ENCODE results near the gene CHERP. TPM values are rescaled to one million over a fixed set of nuclear protein-coding genes. Genes with fewer than 3 reads are reported as not detected.
A peak's percentile ranks its signal among the peaks of the same experiment; 100 is the strongest.

The CHERP gene
- total RNA-seq, 4 donors from 2014 or later = 8.1 to 15.5 (median 11.7) TPM

DNA sequence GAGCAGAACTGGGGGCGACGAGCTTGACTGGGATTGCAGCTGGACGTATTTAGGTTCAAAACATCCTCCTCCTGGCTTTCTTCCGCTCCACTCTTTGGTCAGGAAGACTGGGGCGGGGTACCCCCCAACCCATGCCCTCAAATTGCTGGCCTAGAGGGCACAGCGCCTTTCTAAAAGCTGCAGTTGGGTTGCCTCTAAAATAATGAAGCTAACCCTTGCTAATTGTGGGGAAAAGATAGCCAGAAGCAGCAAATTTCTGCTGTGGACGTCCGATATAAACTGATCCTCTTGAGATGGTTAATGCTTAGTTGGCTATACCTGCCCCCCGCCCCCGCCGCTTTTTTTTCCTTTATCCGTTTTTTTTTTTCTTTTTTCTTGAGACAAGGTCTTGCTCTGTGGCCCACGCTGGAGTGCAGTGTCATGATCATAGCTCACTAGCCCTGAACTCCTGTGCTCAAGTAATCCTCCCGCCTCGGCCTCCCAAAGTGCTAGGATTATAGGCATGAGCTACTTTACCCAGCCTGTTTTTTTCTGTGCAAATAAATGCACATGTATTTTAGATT, 754 bp upstream of the CHERP start:
- Histone ChIP-seq H3K27me3 (no peaks in the 10 kb centered on the region), H3K27ac (peak overlapping the region; percentile 63 to 76 (median 65)), H3K9me3 (no peaks in the 10 kb centered on the region), H3K4me1 (peaks cover 11 to 30% of the 10 kb centered on the region in 2 donors), H3K4me3 (replicated peaks in 1 of 3) (peak overlapping the region; percentile 80 to 98 (median 93)), H3K36me3 (no peaks in the 10 kb centered on the region)
- intact Hi-C loops (cut with DNase I) = no loop called here
- WGBS, 2 donors = 4 to 5% methylated on average over 15 of the region's 15 CpGs
- TF ChIP-seq POLR2A (IDR thresholded peaks at IDR 0.05) (no peak), CTCF (IDR thresholded peaks at IDR 0.05) (no peak)
- no peak for DNase-seq

GRCh38 chr19:16541526-16542044, 652 bp downstream of the CHERP start:
- no peaks in the 10 kb centered on the region for H3K27me3 ChIP-seq
- intact Hi-C loops (cut with DNase I) = no loop called here
- 2 to 3% methylated on average over 24 to 29 of the region's 29 CpGs for WGBS, 2 donors
- no peaks in the 10 kb centered on the region for H3K36me3 ChIP-seq
- H3K4me3 ChIP-seq (replicated peaks in 1 of 3) = peak overlapping the region; percentile 93 to 100 (median 98)
- DNase-seq = no peak
- peak overlapping the region in 1 of 3 donors; percentile 60 for H3K27ac ChIP-seq
- H3K9me3 ChIP-seq = no peaks in the 10 kb centered on the region
- peaks cover 11 to 30% of the 10 kb centered on the region in 2 donors for H3K4me1 ChIP-seq
- no peak for TF ChIP-seq POLR2A (IDR thresholded peaks at IDR 0.05)
- TF ChIP-seq CTCF (IDR thresholded peaks at IDR 0.05) = no peak

GRCh38 chr19:16540948-16541347, 1.3 kb downstream of the CHERP start:
- Histone ChIP-seq H3K4me3 (replicated peaks in 1 of 3) (peak overlapping the region in 2 of 3 donors; percentile 93 to 98), H3K27ac (no peak overlapping the region), H3K9me3 (no peaks in the 10 kb centered on the region), H3K36me3 (no peaks in the 10 kb centered on the region), H3K4me1 (peaks cover 11 to 30% of the 10 kb centered on the region in 2 donors), H3K27me3 (no peaks in the 10 kb centered on the region)
- no peak for TF ChIP-seq CTCF (IDR thresholded peaks at IDR 0.05)
- no peak for TF ChIP-seq POLR2A (IDR thresholded peaks at IDR 0.05)
- WGBS, 2 donors = 82 to 85% methylated on average over 12 of the region's 12 CpGs
- DNase-seq = no peak
- intact Hi-C loops (cut with DNase I) = no loop called here

DNA sequence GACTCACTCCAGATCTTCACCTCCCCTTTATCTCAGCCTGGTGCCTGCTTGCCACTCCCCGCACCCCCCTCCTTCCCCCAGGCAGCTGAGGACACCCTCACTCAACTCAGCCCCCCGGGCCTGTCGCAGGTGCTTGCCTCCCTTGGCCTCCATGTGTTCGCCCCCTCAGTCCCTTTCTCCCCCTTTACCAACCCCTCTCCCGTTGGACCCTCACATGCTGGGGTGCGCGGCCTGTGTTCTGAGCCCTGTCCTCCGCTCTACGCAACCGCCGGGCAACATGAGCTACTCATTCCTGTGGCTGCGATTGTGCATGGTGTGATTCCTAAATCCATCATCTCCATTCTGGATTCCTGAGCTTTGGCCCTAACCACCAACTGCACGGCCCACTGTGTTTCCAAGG, 5.1 kb downstream of the CHERP start:
- no peaks in the 10 kb centered on the region for H3K9me3 ChIP-seq
- no peak overlapping the region for H3K27ac ChIP-seq
- intact Hi-C loops (cut with DNase I) = no loop called here
- TF ChIP-seq POLR2A (IDR thresholded peaks at IDR 0.05) (no peak), CTCF (IDR thresholded peaks at IDR 0.05) (no peak)
- no peak overlapping the region for H3K4me3 ChIP-seq (replicated peaks in 1 of 3)
- WGBS, 2 donors = 91 to 96% methylated on average over 13 of the region's 13 CpGs
- no peaks in the 10 kb centered on the region for H3K27me3 ChIP-seq
- no peak for DNase-seq
- H3K36me3 ChIP-seq = peaks cover 33 to 35% of the 10 kb centered on the region in 2 donors
- H3K4me1 ChIP-seq = peaks cover 11 to 20% of the 10 kb centered on the region in 2 donors

- H3K9me3 ChIP-seq = no peaks in the 10 kb centered on the region
- intact Hi-C loops (cut with DNase I) = no loop called here
- no peak overlapping the region for H3K27ac ChIP-seq
- WGBS, 2 donors = 93 to 98% methylated on average over 4 to 9 of the region's 9 CpGs
- H3K36me3 ChIP-seq = peaks cover 43 to 45% of the 10 kb centered on the region in 2 donors
- H3K4me1 ChIP-seq = peaks cover 4 to 15% of the 10 kb centered on the region in 2 donors
- TF ChIP-seq POLR2A (IDR thresholded peaks at IDR 0.05) (no peak), CTCF (IDR thresholded peaks at IDR 0.05) (no peak)
- no peak for DNase-seq
- no peaks in the 10 kb centered on the region for H3K27me3 ChIP-seq
- H3K4me3 ChIP-seq (replicated peaks in 1 of 3) = no peak overlapping the region
These were observed 6.1 kb downstream of the CHERP start for GRCh38 chr19:16536130-16536529.
